ENCODE results near the gene LENG9. TPM values are rescaled to one million over a fixed set of nuclear protein-coding genes. Genes with fewer than 3 reads are reported as not detected.

The LENG9 gene
- total and polyA plus RNA-seq, 2 of the 13 experiments (the other 11 are each of a cell fraction or from before 2014, with no cell fraction given), result 0.75 to 2.9 TPM

DNA sequence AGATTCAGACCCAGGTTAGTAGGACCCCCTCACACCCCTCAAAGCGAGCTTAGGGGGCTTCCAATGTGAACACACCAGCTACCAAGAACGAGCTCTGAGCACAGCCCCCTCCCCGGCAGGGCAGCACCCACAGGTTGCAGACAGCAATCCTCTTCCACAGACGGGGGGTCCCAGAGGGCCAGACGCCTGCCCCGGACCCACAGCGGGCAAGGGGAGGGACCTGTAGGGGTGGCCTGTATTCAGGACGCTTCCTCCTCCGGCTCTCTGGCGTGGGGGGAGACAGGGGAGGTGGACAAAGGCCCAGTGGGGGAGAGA is 43.6 kb downstream of the LENG9 start (continued):
- no peak for TF ChIP-seq ZNF281 (CRISPR knock-in tag; IDR thresholded peaks at IDR 0.05; ENCODE audit: borderline replicate concordance)
- no peak for TF ChIP-seq KLF12 (CRISPR knock-in tag; IDR thresholded peaks at IDR 0.05; ENCODE audit: borderline replicate concordance)
- TF ChIP-seq ZNF326 (CRISPR knock-in tag; IDR thresholded peaks at IDR 0.05; ENCODE audit: borderline replicate concordance), result no peak
- no peak for TF ChIP-seq SMC3 (IDR thresholded peaks at IDR 0.05; ENCODE audit: low read length)
- no peak for TF ChIP-seq MEF2D (CRISPR knock-in tag; IDR thresholded peaks at IDR 0.05)
- TF ChIP-seq ONECUT2 (CRISPR knock-in tag; IDR thresholded peaks at IDR 0.05), result no peak
- TF ChIP-seq PATZ1 (CRISPR knock-in tag; IDR thresholded peaks at IDR 0.05), result no peak
- peak; percentile 11 for TF ChIP-seq SKI (IDR thresholded peaks at IDR 0.05; ENCODE audit: partially characterized antibody)
- TF ChIP-seq, protein P1, sequence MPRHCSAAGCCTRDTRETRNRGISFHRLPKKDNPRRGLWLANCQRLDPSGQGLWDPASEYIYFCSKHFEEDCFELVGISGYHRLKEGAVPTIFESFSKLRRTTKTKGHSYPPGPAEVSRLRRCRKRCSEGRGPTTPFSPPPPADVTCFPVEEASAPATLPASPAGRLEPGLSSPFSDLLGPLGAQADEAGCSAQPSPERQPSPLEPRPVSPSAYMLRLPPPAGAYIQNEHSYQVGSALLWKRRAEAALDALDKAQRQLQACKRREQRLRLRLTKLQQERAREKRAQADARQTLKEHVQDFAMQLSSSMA (CRISPR knock-in tag; IDR thresholded peaks at IDR 0.05), result no peak
- TF ChIP-seq POLR2AphosphoS2 (IDR thresholded peaks at IDR 0.05; ENCODE audit: low read depth, low read length), result no peak
- TF ChIP-seq ZNF549 (CRISPR knock-in tag; IDR thresholded peaks at IDR 0.05), result no peak
- TF ChIP-seq ZNF20 (CRISPR knock-in tag; IDR thresholded peaks at IDR 0.05), result no peak
- no peak for TF ChIP-seq MED1 (CRISPR knock-in tag; IDR thresholded peaks at IDR 0.05)
- TF ChIP-seq ZNF703 (CRISPR knock-in tag; IDR thresholded peaks at IDR 0.05; ENCODE audit: borderline replicate concordance), result no peak
- TF ChIP-seq ZNF878 (CRISPR knock-in tag; IDR thresholded peaks at IDR 0.05), result no peak
- TF ChIP-seq, protein P2, sequence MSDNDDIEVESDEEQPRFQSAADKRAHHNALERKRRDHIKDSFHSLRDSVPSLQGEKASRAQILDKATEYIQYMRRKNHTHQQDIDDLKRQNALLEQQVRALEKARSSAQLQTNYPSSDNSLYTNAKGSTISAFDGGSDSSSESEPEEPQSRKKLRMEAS (IDR thresholded peaks at IDR 0.05), result no peak
- no peak for TF ChIP-seq ZNF567 (CRISPR knock-in tag; IDR thresholded peaks at IDR 0.05; ENCODE audit: borderline replicate concordance)
- no peak for TF ChIP-seq RBAK (CRISPR knock-in tag; IDR thresholded peaks at IDR 0.05)
- TF ChIP-seq ZBTB34 (CRISPR knock-in tag; IDR thresholded peaks at IDR 0.05), result no peak
- TF ChIP-seq, protein P3, sequence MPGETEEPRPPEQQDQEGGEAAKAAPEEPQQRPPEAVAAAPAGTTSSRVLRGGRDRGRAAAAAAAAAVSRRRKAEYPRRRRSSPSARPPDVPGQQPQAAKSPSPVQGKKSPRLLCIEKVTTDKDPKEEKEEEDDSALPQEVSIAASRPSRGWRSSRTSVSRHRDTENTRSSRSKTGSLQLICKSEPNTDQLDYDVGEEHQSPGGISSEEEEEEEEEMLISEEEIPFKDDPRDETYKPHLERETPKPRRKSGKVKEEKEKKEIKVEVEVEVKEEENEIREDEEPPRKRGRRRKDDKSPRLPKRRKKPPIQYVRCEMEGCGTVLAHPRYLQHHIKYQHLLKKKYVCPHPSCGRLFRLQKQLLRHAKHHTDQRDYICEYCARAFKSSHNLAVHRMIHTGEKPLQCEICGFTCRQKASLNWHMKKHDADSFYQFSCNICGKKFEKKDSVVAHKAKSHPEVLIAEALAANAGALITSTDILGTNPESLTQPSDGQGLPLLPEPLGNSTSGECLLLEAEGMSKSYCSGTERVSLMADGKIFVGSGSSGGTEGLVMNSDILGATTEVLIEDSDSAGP (CRISPR knock-in tag; IDR thresholded peaks at IDR 0.05; ENCODE audit: borderline replicate concordance), result no peak
- TF ChIP-seq ZZZ3 (CRISPR knock-in tag; IDR thresholded peaks at IDR 0.05; ENCODE audit: borderline replicate concordance), result no peak
- no peak for TF ChIP-seq ZNF34 (CRISPR knock-in tag; IDR thresholded peaks at IDR 0.05; ENCODE audit: borderline replicate concordance)
- TF ChIP-seq HDAC1 (CRISPR knock-in tag; IDR thresholded peaks at IDR 0.05), result 0 out of 2 replicates have a peak, but pooled peaks have one; percentile 36
- TF ChIP-seq REL (CRISPR knock-in tag; conservative IDR thresholded peaks at IDR 0.05), result no peak

Measured in HepG2 (cell line).